Fibroblast of skin of abdomen (primary cell): Measurements from ENCODE around the gene REPS2.
A peak's percentile ranks its signal among the peaks of the same experiment; 100 is the strongest.

Source experiments
- DNase-seq: peaks from one replicate; pipeline ENCODE4 v3.0.0-alpha.2; 2013

REPS2 gene

GRCh38 chrX:17038277-17038676, 91.8 kb downstream of the REPS2 start:
- DNase-seq = no peak

- peak; percentile 87 for DNase-seq
These were observed 92.3 kb downstream of the REPS2 start for GRCh38 chrX:17038681-17039161.

GRCh38 chrX:17039826-17040225, 93.4 kb downstream of the REPS2 start:
- DNase-seq = peak; percentile 64

- no peak for DNase-seq
These were observed 94.3 kb downstream of the REPS2 start for GRCh38 chrX:17040711-17041110.

- DNase-seq = no peak
These were observed 95.6 kb downstream of the REPS2 start for GRCh38 chrX:17042037-17042436.

DNA sequence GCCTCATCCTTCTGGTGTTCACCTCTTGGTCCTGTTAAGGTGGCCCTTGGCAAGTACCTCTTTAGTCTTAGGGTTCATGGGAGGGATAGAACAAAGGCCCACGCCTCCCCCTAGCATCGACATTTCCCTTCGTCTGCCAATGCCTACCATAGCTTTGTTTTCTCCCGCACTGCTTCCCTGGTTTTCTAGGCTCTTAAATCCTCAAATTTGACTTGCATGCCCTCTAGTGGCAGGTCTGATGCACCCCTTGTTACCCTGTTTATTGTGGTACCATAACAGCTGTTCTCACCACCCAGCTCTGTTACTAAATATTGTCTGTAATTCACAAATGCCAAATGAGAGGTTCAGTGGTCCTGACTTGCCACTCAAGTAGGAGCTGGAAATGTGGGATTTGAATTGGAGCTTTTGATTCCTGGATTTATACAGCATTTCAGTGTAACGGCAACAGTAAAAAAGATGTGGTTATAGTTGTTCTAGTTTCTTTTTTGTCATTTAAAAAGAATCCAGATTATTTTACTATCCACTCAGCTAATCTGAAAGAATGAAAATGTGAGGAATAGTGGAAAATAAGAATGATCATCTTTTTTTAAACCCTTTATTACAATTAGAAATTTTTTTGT, 100.1 kb downstream of the REPS2 start:
- peak; percentile 60 for DNase-seq

- no peak for DNase-seq
These were observed 100.8 kb downstream of the REPS2 start for GRCh38 chrX:17047224-17047623.

- DNase-seq = peak; percentile 70
These were observed 105.8 kb downstream of the REPS2 start for GRCh38 chrX:17052210-17052609.

DNA sequence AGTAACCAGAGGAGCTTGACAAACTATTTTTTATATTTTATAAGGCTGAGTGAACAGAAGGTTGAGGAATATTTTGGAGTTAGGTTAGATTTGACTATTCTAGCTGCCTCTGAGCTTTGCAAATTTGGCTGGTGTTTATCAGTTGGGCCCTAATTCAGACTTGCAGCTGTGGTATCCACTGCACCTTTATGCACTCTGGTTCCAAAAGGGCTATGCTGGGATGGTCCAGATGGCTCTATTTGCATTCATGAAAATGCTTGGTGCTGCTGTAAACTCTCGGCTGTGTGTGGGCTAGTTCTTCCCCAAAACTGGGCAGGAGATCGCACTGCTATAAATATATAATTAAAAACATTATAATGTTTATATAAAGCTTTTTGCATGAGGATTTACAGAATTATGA, 106.3 kb downstream of the REPS2 start:
- DNase-seq = no peak

GRCh38 chrX:17053502-17053901, 107.0 kb downstream of the REPS2 start:
- no peak for DNase-seq

- DNase-seq = no peak
These were observed 110.6 kb downstream of the REPS2 start for GRCh38 chrX:17056868-17057608.

GRCh38 chrX:17062065-17062464, 115.6 kb downstream of the REPS2 start:
- DNase-seq = no peak

DNA sequence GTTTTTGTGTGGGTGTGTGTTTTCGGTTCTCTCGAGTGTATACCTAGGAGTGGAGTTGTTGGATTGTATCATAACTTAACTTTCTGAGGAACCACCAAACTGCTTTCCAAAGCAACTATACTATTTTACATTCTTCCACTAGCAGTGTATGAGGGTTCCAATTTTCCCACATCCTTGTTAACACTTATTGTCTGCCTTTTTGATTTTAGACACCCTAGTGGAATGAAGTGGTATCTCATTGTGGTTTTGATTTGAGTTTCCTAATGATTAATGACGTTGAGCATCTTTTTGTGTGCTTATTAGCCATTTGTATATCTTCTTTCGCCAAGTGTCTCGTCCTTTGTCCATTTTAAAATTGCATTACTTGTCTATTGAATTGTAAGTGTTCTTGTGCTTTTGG, 118.6 kb downstream of the REPS2 start:
- no peak for DNase-seq

- no peak for DNase-seq
These were observed 121.1 kb downstream of the REPS2 start for GRCh38 chrX:17067534-17067933.

GRCh38 chrX:17072301-17072700, 125.8 kb downstream of the REPS2 start:
- no peak for DNase-seq

- no peak for DNase-seq
These were observed 126.3 kb downstream of the REPS2 start for GRCh38 chrX:17072721-17073230.

GRCh38 chrX:17075004-17075403, 128.5 kb downstream of the REPS2 start:
- DNase-seq = no peak

- DNase-seq = peak; percentile 72
These were observed 130.9 kb downstream of the REPS2 start for GRCh38 chrX:17077361-17077760.

GRCh38 chrX:17078031-17078720, 131.7 kb downstream of the REPS2 start:
- DNase-seq = peak; percentile 67

DNA sequence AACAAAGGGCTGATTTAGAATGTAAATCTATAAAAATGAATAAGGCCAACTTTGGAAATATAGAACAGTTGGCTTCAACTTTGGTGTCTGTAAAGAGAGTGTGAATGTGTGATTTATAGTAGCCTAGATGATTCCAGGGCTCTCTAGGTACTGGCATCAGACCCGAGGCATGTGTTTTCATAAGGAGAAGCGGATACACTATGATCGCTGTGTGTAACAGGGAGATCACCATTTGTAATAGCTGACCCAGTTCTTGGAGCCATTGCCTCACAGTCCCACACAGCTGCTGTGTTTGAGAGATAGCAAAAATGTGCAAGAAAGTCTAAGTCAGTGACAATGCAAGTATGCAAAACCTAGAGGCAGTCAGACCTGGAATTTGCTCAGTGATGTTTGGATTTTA, 135.1 kb downstream of the REPS2 start:
- DNase-seq = no peak

GRCh38 chrX:17081968-17082367, 135.5 kb downstream of the REPS2 start:
- DNase-seq = no peak

DNA sequence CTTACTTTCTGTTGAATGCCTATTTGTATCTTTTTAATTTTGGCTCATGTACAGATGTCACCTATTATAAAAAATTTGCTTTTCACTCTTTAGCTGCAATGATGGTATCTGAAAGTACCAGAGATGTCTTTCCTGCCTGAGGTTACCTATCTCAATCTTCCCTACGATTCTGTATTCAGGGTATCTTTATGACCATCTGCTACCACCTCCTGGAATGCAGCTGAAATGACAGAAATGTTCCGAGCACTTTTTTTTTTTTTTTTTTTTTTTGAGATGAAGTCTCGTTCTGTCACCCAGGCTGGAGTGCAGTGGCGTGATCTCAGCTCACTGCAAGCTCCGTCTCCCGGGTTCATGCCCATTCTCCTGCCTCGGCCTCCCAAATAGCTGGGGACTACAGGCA, 136.4 kb downstream of the REPS2 start:
- DNase-seq = no peak

DNA sequence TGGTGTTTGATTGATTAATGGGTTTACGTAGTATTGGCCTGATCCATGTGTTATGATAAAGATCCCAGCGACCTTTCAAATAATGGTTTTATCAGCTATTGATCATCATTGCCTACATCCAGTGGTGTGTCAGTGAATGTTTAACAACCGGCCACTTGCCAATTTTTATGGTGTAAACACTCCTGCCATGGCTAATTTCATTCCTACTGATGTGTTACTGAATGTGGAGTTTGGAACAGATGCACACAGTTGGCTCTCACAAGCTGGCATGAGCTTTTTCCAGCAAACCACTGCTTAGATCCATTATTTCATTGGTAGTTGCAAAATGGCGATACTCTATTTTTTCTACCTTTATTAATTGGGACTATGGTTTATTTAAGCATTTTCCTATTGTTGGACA, 139.9 kb downstream of the REPS2 start:
- no peak for DNase-seq

- DNase-seq = no peak
These were observed 148.7 kb downstream of the REPS2 start for GRCh38 chrX:17095161-17095560.
